GM10248 (cell line): Measurements from ENCODE around the gene SLC6A3.

Experiments
- CTCF ChIA-PET: fragments of 300-600 bp; sonication (Branson Sonifier 250); formaldehyde crosslinking; extraction: SDS; loops from one replicate; lab custom pipeline; 2021; ENCODE audit warnings: antibody characterized with exemption; lab: Yijun Ruan, JAX
- POLR2A ChIA-PET: fragments of 350-650 bp; sonication (Branson Sonifier 250); formaldehyde crosslinking; extraction: SDS; loops from one replicate; lab custom pipeline; 2020; ENCODE audit warnings: antibody characterized with exemption; lab: Yijun Ruan, JAX
- DNase-seq: peaks from one replicate; pipeline ENCODE4 v3.0.0; 2012; ENCODE audit errors: extremely low spot score
- CTCF ChIP-seq: IDR thresholded peaks from 2 replicates; pipeline ENCODE4 v1.5.1; 2012; ENCODE audit warnings: mild to moderate bottlenecking, low read depth; ENCODE audit errors: extremely low read depth, missing control alignments, control extremely low read depth

SLC6A3 gene

GRCh38 chr5:1443991-1444360 lies 1.3 kb downstream of the SLC6A3 start:
- ChIA-PET POLR2A (no interaction called here), CTCF (no interaction called here)
- DNase-seq, result no peak
- TF ChIP-seq CTCF, result no peak

GRCh38 chr5:1443171-1443570 lies 2.1 kb downstream of the SLC6A3 start:
- ChIA-PET CTCF (interaction anchor here (1.1 kb wide), 1 partner anchor 48 kb away, joined by 3 read pairs; no protein-coding TSS in a partner anchor), POLR2A (no interaction called here)
- no peak for DNase-seq
- no peak for TF ChIP-seq CTCF

- no peak for TF ChIP-seq CTCF
- DNase-seq, result no peak
- POLR2A ChIA-PET, result no interaction called here
- CTCF ChIA-PET, result interaction anchor here (0.9 to 1.1 kb wide), 2 partner anchors 9 to 47 kb away, joined by 3 read pairs; no protein-coding TSS in a partner anchor
These were observed 2.8 kb downstream of the SLC6A3 start for GRCh38 chr5:1442222-1443145.

GRCh38 chr5:1441166-1441865 lies 3.9 kb downstream of the SLC6A3 start:
- ChIA-PET CTCF (no interaction called here), POLR2A (no interaction called here)
- DNase-seq, result no peak
- TF ChIP-seq CTCF, result no peak

GRCh38 chr5:1440098-1440493 lies 5.1 kb downstream of the SLC6A3 start:
- POLR2A ChIA-PET, result no interaction called here
- CTCF ChIA-PET, result no interaction called here
- DNase-seq, result no peak
- no peak for TF ChIP-seq CTCF

- ChIA-PET POLR2A (no interaction called here), CTCF (no interaction called here)
- DNase-seq, result no peak
- no peak for TF ChIP-seq CTCF
These were observed 5.7 kb downstream of the SLC6A3 start for GRCh38 chr5:1439388-1440097.
